HEK293T (cell line): ENCODE data around the gene CAPN5.

Experiments
- CTCF ChIA-PET: fragments of 350-600 bp; formaldehyde crosslinking; extraction: SDS; loops from one replicate; lab custom pipeline; 2021; ENCODE audit warnings: antibody characterized with exemption, inconsistent platforms; lab: Yijun Ruan, JAX
- POLR2A ChIA-PET: fragments of 350-600 bp; formaldehyde crosslinking; extraction: SDS; loops from one replicate; lab custom pipeline; 2020; ENCODE audit warnings: antibody characterized with exemption, inconsistent platforms; lab: Yijun Ruan, JAX
- DNase-seq: peaks from one replicate; pipeline ENCODE4 v3.0.0; 2012; ENCODE audit warnings: mixed read lengths; ENCODE audit errors: extremely low spot score
- ARNT ChIP-seq: fragments of 450-650 bp; IDR thresholded peaks from 2 replicates; pipeline ENCODE4 v1.6.1; 2017; ENCODE audit warnings: mild to moderate bottlenecking
- BHLHE40 ChIP-seq: fragments of 450-650 bp; IDR thresholded peaks from 2 replicates; pipeline ENCODE4 v1.6.1; 2016; ENCODE audit warnings: mild to moderate bottlenecking, moderate library complexity, borderline replicate concordance
- CTBP1 ChIP-seq: fragments of 450-650 bp; IDR thresholded peaks from 2 replicates; pipeline ENCODE4 v1.6.1; 2016; ENCODE audit warnings: borderline replicate concordance
- ELF4 ChIP-seq: fragments of 450-650 bp; IDR thresholded peaks from 2 replicates; pipeline ENCODE4 v1.6.1; 2017; ENCODE audit warnings: antibody characterized with exemption
- FOXA1 ChIP-seq: fragments of 450-650 bp; IDR thresholded peaks from 2 replicates; pipeline ENCODE4 v1.6.1; 2016; ENCODE audit warnings: mild to moderate bottlenecking
- FOXK2 ChIP-seq: fragments of 450-650 bp; IDR thresholded peaks from 2 replicates; pipeline ENCODE4 v1.6.1; 2016; ENCODE audit warnings: mild to moderate bottlenecking
- FOXM1 ChIP-seq: fragments of 450-650 bp; IDR thresholded peaks from 2 replicates; pipeline ENCODE4 v1.6.1; 2017; ENCODE audit warnings: mild to moderate bottlenecking, borderline replicate concordance
- HDGF ChIP-seq: fragments of 450-650 bp; IDR thresholded peaks from 2 replicates; pipeline ENCODE4 v1.6.1; 2017; ENCODE audit warnings: antibody characterized with exemption, borderline replicate concordance
- L3MBTL2 ChIP-seq: fragments of 450-650 bp; conservative IDR thresholded peaks from 2 replicates; pipeline ENCODE4 v1.6.1; 2016; ENCODE audit warnings: mild to moderate bottlenecking
- LEF1 ChIP-seq: fragments of 450-650 bp; IDR thresholded peaks from 2 replicates; pipeline ENCODE4 v1.6.1; 2017; ENCODE audit warnings: mild to moderate bottlenecking, borderline replicate concordance
- NFRKB ChIP-seq: fragments of 450-650 bp; IDR thresholded peaks from 2 replicates; pipeline ENCODE4 v1.6.1; 2016; ENCODE audit warnings: mild to moderate bottlenecking, moderate library complexity
- SP1 ChIP-seq: fragments of 450-650 bp; IDR thresholded peaks from 2 replicates; pipeline ENCODE4 v1.6.1; 2017
- SUZ12 ChIP-seq: fragments of 450-650 bp; IDR thresholded peaks from 2 replicates; pipeline ENCODE4 v1.6.1; 2016; ENCODE audit warnings: mild to moderate bottlenecking
- TARDBP ChIP-seq: fragments of 450-650 bp; IDR thresholded peaks from 2 replicates; pipeline ENCODE4 v1.6.1; 2016
- ZNF384 ChIP-seq: fragments of 450-650 bp; IDR thresholded peaks from 2 replicates; pipeline ENCODE4 v1.6.1; 2016
- TF ChIP-seq, protein P1 (sequence below): fragments of 450-650 bp; IDR thresholded peaks from 2 replicates; pipeline ENCODE4 v1.6.1; 2016

The CAPN5 gene

DNA sequence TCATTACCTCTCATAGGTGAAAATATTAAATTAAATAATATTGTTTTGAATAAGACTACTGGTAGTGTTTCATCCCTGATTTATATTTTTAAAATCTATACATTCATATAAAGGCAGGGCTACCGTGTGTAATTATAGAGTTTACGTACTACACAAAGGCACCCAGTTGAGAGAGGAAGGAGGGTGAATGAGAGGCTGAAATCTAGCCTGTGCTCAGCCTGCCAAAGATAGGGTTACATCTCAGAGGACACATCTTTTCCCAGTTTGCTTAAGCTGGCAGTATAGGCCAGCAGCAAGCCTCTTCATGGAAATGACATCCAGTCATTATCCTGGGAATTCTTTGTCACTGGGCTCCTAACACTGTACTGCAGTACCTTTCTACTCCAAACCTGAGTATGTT lies 40.0 kb upstream of the CAPN5 start:
- no peak for DNase-seq
- TF ChIP-seq FOXA1 (no peak), HDGF (no peak), CTBP1 (no peak), NFRKB (no peak), L3MBTL2 (no peak), ARNT (no peak)
- TF ChIP-seq, protein P1, sequence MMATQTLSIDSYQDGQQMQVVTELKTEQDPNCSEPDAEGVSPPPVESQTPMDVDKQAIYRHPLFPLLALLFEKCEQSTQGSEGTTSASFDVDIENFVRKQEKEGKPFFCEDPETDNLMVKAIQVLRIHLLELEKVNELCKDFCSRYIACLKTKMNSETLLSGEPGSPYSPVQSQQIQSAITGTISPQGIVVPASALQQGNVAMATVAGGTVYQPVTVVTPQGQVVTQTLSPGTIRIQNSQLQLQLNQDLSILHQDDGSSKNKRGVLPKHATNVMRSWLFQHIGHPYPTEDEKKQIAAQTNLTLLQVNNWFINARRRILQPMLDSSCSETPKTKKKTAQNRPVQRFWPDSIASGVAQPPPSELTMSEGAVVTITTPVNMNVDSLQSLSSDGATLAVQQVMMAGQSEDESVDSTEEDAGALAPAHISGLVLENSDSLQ: no peak
- ChIA-PET CTCF (no interaction called here), POLR2A (no interaction called here)

DNA sequence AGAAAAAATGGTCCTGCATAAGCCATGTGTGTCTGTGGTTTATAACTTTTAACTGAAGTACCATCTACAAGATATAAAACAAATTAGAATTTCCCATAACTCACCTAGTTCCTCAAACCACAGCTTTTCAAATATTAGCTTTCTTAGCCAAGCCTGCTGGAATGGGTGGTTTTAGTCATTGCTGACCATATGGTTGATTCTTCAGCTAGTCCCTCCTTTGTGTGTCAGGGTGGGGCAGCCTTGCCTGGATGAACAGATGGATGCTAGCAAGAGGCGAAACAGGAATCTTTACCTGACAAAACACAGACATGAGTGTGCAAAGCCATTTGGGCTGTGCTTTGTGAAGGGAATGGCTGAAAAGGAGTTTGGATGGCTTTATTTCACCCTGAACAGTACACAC lies 39.5 kb upstream of the CAPN5 start:
- CTCF ChIA-PET: no interaction called here
- TF ChIP-seq CTBP1 (no peak), FOXK2 (no peak), ARNT (no peak), HDGF (no peak), FOXM1 (no peak), SP1 (no peak), LEF1 (no peak), L3MBTL2 (no peak), ELF4 (no peak), NFRKB (no peak), BHLHE40 (no peak), FOXA1 (no peak), ZNF384 (no peak), TARDBP (no peak), SUZ12 (no peak)
- TF ChIP-seq, protein P1: no peak
- DNase-seq: no peak
- POLR2A ChIA-PET: no interaction called here

DNA sequence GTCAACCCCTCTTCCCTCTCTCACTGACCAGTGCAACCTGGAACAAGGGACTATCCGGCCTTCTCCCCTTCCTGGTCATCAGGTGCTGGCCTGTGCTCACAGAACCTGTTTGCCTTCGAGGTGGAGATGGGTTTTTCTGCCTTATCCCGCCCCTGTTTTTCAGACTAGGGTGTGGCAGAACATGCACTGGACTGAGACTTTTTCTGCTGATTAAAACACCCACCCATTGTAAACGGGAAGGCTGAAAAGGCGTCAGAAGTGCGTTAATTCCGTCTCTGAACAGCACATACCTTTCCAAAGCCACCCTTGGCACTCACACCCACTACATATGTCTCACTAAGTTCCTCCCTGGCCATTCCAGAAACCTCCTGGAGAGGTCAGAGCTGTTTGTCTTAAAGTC lies 36.9 kb upstream of the CAPN5 start:
- no peak for DNase-seq
- ChIA-PET POLR2A (no interaction called here), CTCF (no interaction called here)
- TF ChIP-seq FOXK2 (no peak), L3MBTL2 (no peak), CTBP1 (no peak), NFRKB (no peak), FOXA1 (no peak), BHLHE40 (no peak), ELF4 (no peak), SUZ12 (no peak), ZNF384 (no peak), FOXM1 (no peak), HDGF (no peak), LEF1 (no peak)
- TF ChIP-seq, protein P1: no peak

DNA sequence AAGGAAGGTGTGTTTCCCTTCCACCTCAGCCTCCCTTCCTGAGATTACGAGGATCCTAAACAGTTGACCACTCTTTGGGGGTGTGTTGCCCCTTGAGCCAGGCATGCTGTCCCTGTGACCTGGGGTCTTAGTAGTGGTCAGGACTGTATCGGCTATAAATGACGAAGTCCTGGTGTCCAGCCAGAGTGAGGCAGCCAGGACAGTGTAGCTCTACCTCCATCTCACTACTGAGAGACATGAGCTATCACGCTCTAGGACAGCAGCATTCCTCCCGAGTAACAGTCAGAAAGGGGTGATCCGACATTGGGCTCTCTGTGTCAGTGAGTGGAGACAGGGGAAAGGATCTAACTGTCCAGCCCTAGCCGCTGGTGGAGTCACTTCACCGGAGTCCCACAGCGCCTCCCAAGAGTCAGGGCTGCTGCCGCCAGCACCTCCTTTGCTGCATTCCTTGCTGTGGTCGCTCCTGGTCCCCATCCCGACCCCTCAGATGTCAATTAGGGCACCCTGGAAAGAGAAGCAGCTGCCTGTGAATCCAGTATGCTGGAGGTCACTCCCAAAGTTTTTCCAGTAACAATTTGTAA lies 35.8 kb upstream of the CAPN5 start:
- CTCF ChIA-PET: no interaction called here
- POLR2A ChIA-PET: no interaction called here
- no peak for DNase-seq
- TF ChIP-seq SUZ12 (no peak), CTBP1 (no peak), NFRKB (no peak)

DNA sequence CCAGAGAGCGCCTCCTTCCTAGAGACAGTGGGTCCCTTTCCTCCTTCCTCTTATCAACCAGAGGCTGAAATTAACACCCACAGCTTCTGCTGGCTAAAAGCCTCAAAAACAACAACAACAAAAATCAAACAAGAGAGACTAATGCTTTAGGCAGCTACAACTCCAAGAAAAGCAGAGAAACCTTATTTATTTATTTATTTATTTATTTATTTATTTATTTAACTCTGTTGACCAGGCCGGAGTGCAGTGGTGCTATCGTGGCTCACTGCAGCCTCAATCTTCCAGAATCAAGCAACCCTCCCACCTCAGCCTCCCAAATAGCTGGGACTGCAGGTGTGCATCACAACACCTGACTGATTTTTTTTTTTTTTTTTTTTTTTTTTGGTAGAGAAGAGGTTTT lies 35.2 kb upstream of the CAPN5 start:
- no peak for DNase-seq
- no peak for TF ChIP-seq HDGF
- no peak for TF ChIP-seq ZNF384
- TF ChIP-seq FOXA1: no peak
- TF ChIP-seq TARDBP: no peak
- no peak for TF ChIP-seq SP1
- no peak for TF ChIP-seq ELF4
- no peak for TF ChIP-seq NFRKB
- TF ChIP-seq, protein P1: no peak
- no peak for TF ChIP-seq ARNT
- no peak for TF ChIP-seq BHLHE40
- no peak for TF ChIP-seq FOXK2
- no peak for TF ChIP-seq LEF1
- ChIA-PET CTCF (interaction anchor here (0.6 kb wide), 2 partner anchors 72 to 603 kb away, joined by 3 to 6 read pairs; no protein-coding TSS in a partner anchor), POLR2A (no interaction called here)

DNA sequence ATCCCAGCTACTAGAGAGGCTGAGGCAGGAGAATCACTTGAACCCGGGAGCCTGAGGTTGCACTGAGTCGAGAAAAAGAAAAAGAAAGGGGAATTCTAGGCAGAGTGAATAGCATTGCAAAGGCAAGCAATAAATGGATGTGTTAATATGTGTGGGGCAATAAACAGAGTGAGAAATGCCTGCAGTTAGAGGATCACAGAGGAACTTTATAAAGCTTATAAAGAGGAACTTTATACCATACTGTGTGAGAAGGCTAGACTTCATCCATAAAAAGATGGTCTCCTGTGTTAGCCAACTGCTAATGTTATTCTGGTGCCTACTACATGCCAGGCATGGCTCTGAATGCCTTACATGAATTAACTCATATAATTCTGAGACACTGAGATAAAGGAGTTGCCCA lies 31.7 kb upstream of the CAPN5 start:
- TF ChIP-seq TARDBP (no peak), FOXA1 (no peak), BHLHE40 (no peak), ARNT (no peak), ZNF384 (no peak), SP1 (no peak), FOXM1 (no peak), FOXK2 (no peak), LEF1 (no peak)
- TF ChIP-seq, protein P1: no peak
- CTCF ChIA-PET: interaction anchor here (0.9 to 1.6 kb wide), 4 partner anchors 12 to 115 kb away, joined by 3 to 4 read pairs (median 3); no protein-coding TSS in a partner anchor
- DNase-seq: no peak
- POLR2A ChIA-PET: no interaction called here
